HG03521 (cell line): ENCODE results near the gene RGS14.
"Not testable (repeated sequence)": the region's sequence is repeated elsewhere in the genome, so short reads cannot be mapped to it uniquely, and the experiment has no call there.

ENCODE experiments used
- ATAC-seq: cut with Tn5 transposase; IDR thresholded peaks from one replicate; pipeline ENCODE4 v1.9.1; 2021; ENCODE audit warnings: mild to moderate bottlenecking, moderate library complexity; ENCODE audit not compliant: unreplicated experiment

RGS14 gene

GRCh38 chr5:177327539-177328522 is 29.9 kb upstream of the RGS14 start:
- ATAC-seq, result no peak

GRCh38 chr5:177328545-177329231 is 29.0 kb upstream of the RGS14 start:
- ATAC-seq, result no peak

GRCh38 chr5:177329883-177330282 is 27.8 kb upstream of the RGS14 start:
- no peak for ATAC-seq

GRCh38 chr5:177330991-177331842 is 26.5 kb upstream of the RGS14 start:
- ATAC-seq, result no peak

GRCh38 chr5:177332031-177332895 is 25.5 kb upstream of the RGS14 start:
- no peak for ATAC-seq

- no peak for ATAC-seq
Observed at GRCh38 chr5:177332896-177333260, 24.8 kb upstream of the RGS14 start.

- no peak for ATAC-seq
Observed at GRCh38 chr5:177333420-177334154, 24.1 kb upstream of the RGS14 start.

GRCh38 chr5:177334155-177334551 is 23.6 kb upstream of the RGS14 start:
- ATAC-seq, result no peak

- no peak for ATAC-seq
Observed at GRCh38 chr5:177334781-177335700, 22.7 kb upstream of the RGS14 start.

GRCh38 chr5:177335701-177336065 is 22.0 kb upstream of the RGS14 start:
- ATAC-seq, result no peak

GRCh38 chr5:177336112-177336511 is 21.6 kb upstream of the RGS14 start:
- no peak for ATAC-seq

GRCh38 chr5:177336603-177337494 is 20.9 kb upstream of the RGS14 start:
- no peak for ATAC-seq

GRCh38 chr5:177338251-177339106 is 19.2 kb upstream of the RGS14 start:
- no peak for ATAC-seq

- no peak for ATAC-seq
Observed at GRCh38 chr5:177339107-177339638, 18.6 kb upstream of the RGS14 start.

- ATAC-seq, result not testable (repeated sequence)
Observed at GRCh38 chr5:177343000-177343399, 14.7 kb upstream of the RGS14 start.

GRCh38 chr5:177343777-177344176 is 13.9 kb upstream of the RGS14 start:
- no peak for ATAC-seq
